H9 (cell line): ENCODE measurements around the gene PPP1R12A. TPM values are rescaled to one million over a fixed set of nuclear protein-coding genes. Genes with fewer than 3 reads are reported as not detected.
A peak's percentile ranks its signal among the peaks of the same experiment; 100 is the strongest.

Experiments
- DNase-seq: peaks from one replicate; pipeline ENCODE4 v3.0.0-alpha.2; 2017
- H2AFZ ChIP-seq: one replicate; pipeline ENCODE4 v1.6.1; 2013; ENCODE audit warnings: mild to moderate bottlenecking, low read length, control low read depth, moderate library complexity
- H2AK5ac ChIP-seq: 2 replicates; pipeline ENCODE4 v1.6.1; 2013; ENCODE audit warnings: low read length, control low read depth, mixed read lengths; ENCODE audit not compliant: insufficient read length
- H2BK120ac ChIP-seq: one replicate; pipeline ENCODE4 v1.6.1; 2013; ENCODE audit warnings: low read depth, mild to moderate bottlenecking, low read length, control low read depth, inconsistent platforms; ENCODE audit not compliant: poor library complexity, severe bottlenecking
- H2BK12ac ChIP-seq: 2 replicates; pipeline ENCODE4 v1.6.1; 2013; ENCODE audit warnings: low read length, control low read depth, mixed read lengths, low read depth; ENCODE audit not compliant: insufficient read length
- H2BK15ac ChIP-seq: 2 replicates; pipeline ENCODE4 v1.6.1; 2013; ENCODE audit warnings: low read depth, low read length, control low read depth
- H2BK20ac ChIP-seq: one replicate; pipeline ENCODE4 v1.6.1; 2013; ENCODE audit warnings: low read depth, mild to moderate bottlenecking, low read length, control low read depth, inconsistent platforms; ENCODE audit not compliant: poor library complexity, severe bottlenecking
- H2BK5ac ChIP-seq: 2 replicates; pipeline ENCODE4 v1.6.1; 2013; ENCODE audit warnings: low read length, control low read depth, mixed read lengths; ENCODE audit not compliant: insufficient read length
- H3K14ac ChIP-seq: 2 replicates; pipeline ENCODE4 v1.6.1; 2013; ENCODE audit warnings: low read length, control low read depth; ENCODE audit not compliant: insufficient read depth
- H3K18ac ChIP-seq: 2 replicates; pipeline ENCODE4 v1.6.1; 2013; ENCODE audit warnings: low read depth, mild to moderate bottlenecking, mixed read lengths, low read length, control low read depth; ENCODE audit not compliant: insufficient read length
- H3K23ac ChIP-seq: 2 replicates; pipeline ENCODE4 v1.6.1; 2013; ENCODE audit warnings: low read length, control low read depth, mixed read lengths, low read depth; ENCODE audit not compliant: insufficient read length
- H3K23me2 ChIP-seq: 2 replicates; pipeline ENCODE4 v1.6.1; 2013; ENCODE audit warnings: low read depth, mild to moderate bottlenecking, mixed read lengths, low read length, control low read depth; ENCODE audit not compliant: insufficient read length, poor library complexity, severe bottlenecking
- H3K27ac ChIP-seq: 2 replicates; pipeline ENCODE4 v1.5.1; 2013; ENCODE audit warnings: low read length, control low read depth, mixed read lengths, low read depth; ENCODE audit not compliant: insufficient read length
- H3K27me3 ChIP-seq: 2 replicates; pipeline ENCODE4 v1.6.1; 2013; ENCODE audit warnings: low read length, control low read depth, inconsistent platforms; ENCODE audit not compliant: insufficient read depth
- H3K4ac ChIP-seq: 2 replicates; pipeline ENCODE4 v1.6.1; 2013; ENCODE audit warnings: low read depth, mild to moderate bottlenecking, control low read depth, inconsistent platforms, low read length, moderate library complexity
- H3K4me1 ChIP-seq: 2 replicates; pipeline ENCODE4 v1.6.1; 2013; ENCODE audit warnings: low read length, control low read depth, inconsistent platforms; ENCODE audit not compliant: insufficient read depth
- H3K4me2 ChIP-seq: 2 replicates; pipeline ENCODE4 v1.6.1; 2013; ENCODE audit warnings: low read length, control low read depth, mixed read lengths; ENCODE audit not compliant: insufficient read length, insufficient read depth
- H3K56ac ChIP-seq: 2 replicates; pipeline ENCODE4 v1.6.1; 2013; ENCODE audit warnings: low read depth, mild to moderate bottlenecking, mixed read lengths, low read length, control low read depth; ENCODE audit not compliant: insufficient read length
- H3K79me1 ChIP-seq: 2 replicates; pipeline ENCODE4 v1.6.1; 2013; ENCODE audit warnings: low read depth, mild to moderate bottlenecking, moderate library complexity, low read length, control low read depth, inconsistent platforms; ENCODE audit not compliant: insufficient read depth, poor library complexity, severe bottlenecking
- H3K79me2 ChIP-seq: 2 replicates; pipeline ENCODE4 v1.6.1; 2013; ENCODE audit warnings: low read length, control low read depth, inconsistent platforms; ENCODE audit not compliant: insufficient read depth
- H3K9ac ChIP-seq: 2 replicates; pipeline ENCODE4 v1.6.1; 2013; ENCODE audit warnings: low read length, control low read depth, mixed read lengths; ENCODE audit not compliant: insufficient read length; ENCODE audit errors: extremely low read depth
- H3K9me3 ChIP-seq: one replicate; pipeline ENCODE4 v1.6.1; 2013; ENCODE audit warnings: low read depth, low read length, inconsistent platforms; ENCODE audit not compliant: control insufficient read depth
- H3T11ph ChIP-seq: one replicate; pipeline ENCODE4 v1.6.1; 2013; ENCODE audit warnings: mild to moderate bottlenecking, low read length, control low read depth, inconsistent platforms
- H4K20me1 ChIP-seq: one replicate; pipeline ENCODE4 v1.6.1; 2013; ENCODE audit not compliant: control insufficient read depth, insufficient read length, insufficient read depth
- H4K5ac ChIP-seq: 2 replicates; pipeline ENCODE4 v1.6.1; 2013; ENCODE audit warnings: low read depth, mild to moderate bottlenecking, mixed read lengths, low read length, control low read depth; ENCODE audit not compliant: insufficient read length
- H4K8ac ChIP-seq: replicated peaks from 2 replicates; pipeline ENCODE4 v1.6.1; 2013; ENCODE audit warnings: low read length, control low read depth, mixed read lengths, low read depth; ENCODE audit not compliant: insufficient read length
- H4K91ac ChIP-seq: 2 replicates; pipeline ENCODE4 v1.6.1; 2013; ENCODE audit warnings: low read depth, mild to moderate bottlenecking, moderate library complexity, mixed read lengths, low read length, control low read depth; ENCODE audit not compliant: insufficient read length
- H3K27ac Mint-ChIP-seq, 3 experiments: 2 replicates in 2 of 3; 3 replicates in 1 of 3; pipeline ENCODE4 v1.8.0; 2020 to 2021; ENCODE audit warnings: mixed read lengths in 3 of 3, mild to moderate bottlenecking in 1 of 3, moderate library complexity in 1 of 3
- H3K27me3 Mint-ChIP-seq: 2 replicates; pipeline ENCODE4 v1.8.0; 2021; ENCODE audit warnings: low read depth, mild to moderate bottlenecking, moderate library complexity, mixed read lengths
- H3K36me3 Mint-ChIP-seq, 3 experiments: 2 replicates in 2 of 3; 3 replicates in 1 of 3; pipeline ENCODE4 v1.8.0; 2020 to 2021; ENCODE audit warnings: low read depth in 3 of 3, mixed read lengths in 3 of 3; ENCODE audit not compliant: insufficient read depth in 1 of 3
- H3K4me1 Mint-ChIP-seq, 2 experiments: 2 replicates each; pipeline ENCODE4 v1.8.0; 2020; ENCODE audit warnings: mixed read lengths in 2 of 2
- H3K4me3 Mint-ChIP-seq, 2 experiments: 2 replicates in 1 of 2; 3 replicates in 1 of 2; pipeline ENCODE4 v1.8.0; 2020 to 2021; ENCODE audit warnings: mild to moderate bottlenecking in 2 of 2, mixed read lengths in 2 of 2, moderate library complexity in 1 of 2
- H3K9me3 Mint-ChIP-seq, 2 experiments: 2 replicates in 1 of 2; 3 replicates in 1 of 2; pipeline ENCODE4 v1.8.0; 2020; ENCODE audit warnings: mild to moderate bottlenecking in 2 of 2, mixed read lengths in 2 of 2, moderate library complexity in 1 of 2
- WGBS: extraction: QIAGEN DNeasy Blood & Tissue Kit; methylation state at CpG from one replicate; pipeline ENCODE4 v1.1.7; 2013; ENCODE audit warnings: missing lambda C conversion rate, low lambda C conversion rate, mixed read lengths; ENCODE audit not compliant: insufficient read length; ENCODE audit errors: extremely low coverage; 5-methylcytosine and 5-hydroxymethylcytosine counted together
- total RNA-seq: library from RNA; stranded (reverse); gene quantifications from 2 replicates; pipeline ENCODE4 v1.2.1, GENCODE V29; 2021
- TF ChIP-seq, protein P1 (sequence below): fragments of 200-600 bp; sonication (generic); conservative IDR thresholded peaks from 3 replicates; pipeline ENCODE4 v1.8.0; 2021; ENCODE audit warnings: antibody characterized with exemption, mild to moderate bottlenecking

The PPP1R12A gene
- total RNA-seq, 1 experiment from 2014 or later = 93.5 TPM

- Histone ChIP-seq H3K18ac (no peak overlapping the region), H3K4me2 (no peak overlapping the region), H3K23me2 (no peaks in the 10 kb centered on the region), H2AFZ (no peak overlapping the region), H3K56ac (no peak overlapping the region), H3K4me1 (no peaks in the 10 kb centered on the region), H3K23ac (no peak overlapping the region), H4K91ac (no peak overlapping the region), H3K9me3 (no peaks in the 10 kb centered on the region), H4K5ac (no peak overlapping the region), H4K20me1 (no peaks in the 10 kb centered on the region), H2BK5ac (no peak overlapping the region), H3K4ac (no peak overlapping the region), H3K79me2 (no peaks in the 10 kb centered on the region), H2BK12ac (no peak overlapping the region), H2AK5ac (no peak overlapping the region), H3T11ph (no peak overlapping the region), H4K8ac (no peak overlapping the region), H2BK15ac (no peak overlapping the region), H3K27me3 (peaks cover 2% of the 10 kb centered on the region; the same call in 1 of the 2 replicates), H3K79me1 (no peaks in the 10 kb centered on the region), H2BK120ac (no peak overlapping the region), H3K27ac (no peak overlapping the region), H3K14ac (no peak overlapping the region), H3K9ac (no peak overlapping the region), H2BK20ac (no peak overlapping the region)
- no peak overlapping the region for H3K4me3 Mint-ChIP-seq
- peaks cover 8 to 14% of the 10 kb centered on the region in 2 experiments for H3K4me1 Mint-ChIP-seq
- DNase-seq = no peak
- peak overlapping the region in 1 of 3 experiments; percentile 63; a peak in 1 of 7 replicates for H3K27ac Mint-ChIP-seq
- TF ChIP-seq, protein P1, sequence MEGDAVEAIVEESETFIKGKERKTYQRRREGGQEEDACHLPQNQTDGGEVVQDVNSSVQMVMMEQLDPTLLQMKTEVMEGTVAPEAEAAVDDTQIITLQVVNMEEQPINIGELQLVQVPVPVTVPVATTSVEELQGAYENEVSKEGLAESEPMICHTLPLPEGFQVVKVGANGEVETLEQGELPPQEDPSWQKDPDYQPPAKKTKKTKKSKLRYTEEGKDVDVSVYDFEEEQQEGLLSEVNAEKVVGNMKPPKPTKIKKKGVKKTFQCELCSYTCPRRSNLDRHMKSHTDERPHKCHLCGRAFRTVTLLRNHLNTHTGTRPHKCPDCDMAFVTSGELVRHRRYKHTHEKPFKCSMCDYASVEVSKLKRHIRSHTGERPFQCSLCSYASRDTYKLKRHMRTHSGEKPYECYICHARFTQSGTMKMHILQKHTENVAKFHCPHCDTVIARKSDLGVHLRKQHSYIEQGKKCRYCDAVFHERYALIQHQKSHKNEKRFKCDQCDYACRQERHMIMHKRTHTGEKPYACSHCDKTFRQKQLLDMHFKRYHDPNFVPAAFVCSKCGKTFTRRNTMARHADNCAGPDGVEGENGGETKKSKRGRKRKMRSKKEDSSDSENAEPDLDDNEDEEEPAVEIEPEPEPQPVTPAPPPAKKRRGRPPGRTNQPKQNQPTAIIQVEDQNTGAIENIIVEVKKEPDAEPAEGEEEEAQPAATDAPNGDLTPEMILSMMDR = peak; percentile 83
- H3K27me3 Mint-ChIP-seq = no peaks in the 10 kb centered on the region
- H3K36me3 Mint-ChIP-seq = no peaks in the 10 kb centered on the region
- WGBS = no CpG with 5 or more reads among the region's 4 CpGs
- no peaks in the 10 kb centered on the region for H3K9me3 Mint-ChIP-seq
These were observed 196.8 kb downstream of the PPP1R12A start for GRCh38 chr12:79737875-79738718.
